IMR-90 (cell line): Measurements from ENCODE around the gene TMTC1.

Source experiments
- FOS ChIP-seq: fragments of 150-350 bp; IDR thresholded peaks from 2 replicates; pipeline ENCODE4 v1.6.1; 2016; ENCODE audit warnings: low read depth, low read length
- POLR2A ChIP-seq: IDR thresholded peaks from 2 replicates; pipeline ENCODE4 v1.6.1; 2012; ENCODE audit warnings: mild to moderate bottlenecking, low read depth, low read length
- RCOR1 ChIP-seq: IDR thresholded peaks from 2 replicates; pipeline ENCODE4 v1.6.1; 2012; ENCODE audit warnings: mild to moderate bottlenecking, low read length, improper control_type of control experiment; ENCODE audit not compliant: insufficient replicate concordance
- RFX5 ChIP-seq: IDR thresholded peaks from 2 replicates; pipeline ENCODE4 v1.8.0; 2012; ENCODE audit warnings: low read depth, mild to moderate bottlenecking, low read length, moderate library complexity
- TF ChIP-seq, protein P1 (sequence below): conservative IDR thresholded peaks from 2 replicates; pipeline ENCODE4 v1.5.1; 2012; ENCODE audit warnings: mild to moderate bottlenecking, low read depth, low read length, improper control_type of control experiment
- TF ChIP-seq, protein P2 (sequence below): fragments of 150-350 bp; IDR thresholded peaks from 2 replicates; pipeline ENCODE4 v1.6.1; 2017; ENCODE audit warnings: mild to moderate bottlenecking, antibody characterized with exemption, low read length, low read depth

DNA sequence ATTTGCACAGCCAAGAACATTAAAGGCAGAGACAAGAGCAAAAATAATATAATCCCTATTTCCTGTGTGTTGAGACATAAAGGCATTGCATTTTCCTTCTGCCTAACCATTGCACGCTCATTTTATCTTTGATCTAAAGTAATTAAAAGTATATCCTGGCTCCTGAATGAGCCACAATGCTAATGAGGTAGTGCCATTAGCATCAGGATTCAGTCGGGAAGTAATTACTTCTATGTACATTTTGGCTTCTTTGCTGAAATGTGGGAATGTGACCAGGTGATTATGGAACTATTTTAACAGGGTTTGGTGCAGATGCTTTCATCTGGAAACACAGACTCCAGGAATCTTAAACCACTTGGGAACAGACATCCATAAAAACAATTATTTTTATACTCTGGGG is 77.4 kb downstream of the TMTC1 start:
- TF ChIP-seq, protein P1, sequence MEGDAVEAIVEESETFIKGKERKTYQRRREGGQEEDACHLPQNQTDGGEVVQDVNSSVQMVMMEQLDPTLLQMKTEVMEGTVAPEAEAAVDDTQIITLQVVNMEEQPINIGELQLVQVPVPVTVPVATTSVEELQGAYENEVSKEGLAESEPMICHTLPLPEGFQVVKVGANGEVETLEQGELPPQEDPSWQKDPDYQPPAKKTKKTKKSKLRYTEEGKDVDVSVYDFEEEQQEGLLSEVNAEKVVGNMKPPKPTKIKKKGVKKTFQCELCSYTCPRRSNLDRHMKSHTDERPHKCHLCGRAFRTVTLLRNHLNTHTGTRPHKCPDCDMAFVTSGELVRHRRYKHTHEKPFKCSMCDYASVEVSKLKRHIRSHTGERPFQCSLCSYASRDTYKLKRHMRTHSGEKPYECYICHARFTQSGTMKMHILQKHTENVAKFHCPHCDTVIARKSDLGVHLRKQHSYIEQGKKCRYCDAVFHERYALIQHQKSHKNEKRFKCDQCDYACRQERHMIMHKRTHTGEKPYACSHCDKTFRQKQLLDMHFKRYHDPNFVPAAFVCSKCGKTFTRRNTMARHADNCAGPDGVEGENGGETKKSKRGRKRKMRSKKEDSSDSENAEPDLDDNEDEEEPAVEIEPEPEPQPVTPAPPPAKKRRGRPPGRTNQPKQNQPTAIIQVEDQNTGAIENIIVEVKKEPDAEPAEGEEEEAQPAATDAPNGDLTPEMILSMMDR, result no peak
- TF ChIP-seq POLR2A (no peak), RCOR1 (no peak), FOS (no peak), RFX5 (no peak)
- TF ChIP-seq, protein P2, sequence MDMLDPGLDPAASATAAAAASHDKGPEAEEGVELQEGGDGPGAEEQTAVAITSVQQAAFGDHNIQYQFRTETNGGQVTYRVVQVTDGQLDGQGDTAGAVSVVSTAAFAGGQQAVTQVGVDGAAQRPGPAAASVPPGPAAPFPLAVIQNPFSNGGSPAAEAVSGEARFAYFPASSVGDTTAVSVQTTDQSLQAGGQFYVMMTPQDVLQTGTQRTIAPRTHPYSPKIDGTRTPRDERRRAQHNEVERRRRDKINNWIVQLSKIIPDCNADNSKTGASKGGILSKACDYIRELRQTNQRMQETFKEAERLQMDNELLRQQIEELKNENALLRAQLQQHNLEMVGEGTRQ, result no peak
